Forelimb muscle (tissue), 1 donor: ENCODE measurements around the gene SPATA45. TPM values are rescaled to one million over a fixed set of nuclear protein-coding genes. Genes with fewer than 3 reads are reported as not detected.
"Not testable (repeated sequence)": the region's sequence is repeated elsewhere in the genome, so short reads cannot be mapped to it uniquely, and the experiment has no call there.

Experiments
- DNase-seq: peaks from one replicate; pipeline ENCODE4 v3.0.0-alpha.2; 2013; ENCODE audit warnings: low read depth
- polyA plus RNA-seq: library from polyadenylated mRNA; unstranded; fragments of 120-200 nt; gene quantifications from one replicate; pipeline ENCODE4 v1.2.1, GENCODE V29; 2013; ENCODE audit not compliant: insufficient read length

SPATA45 gene
- polyA plus RNA-seq: not detected

- no peak for DNase-seq
These were observed at the start of gene SPATA45 for GRCh38 chr1:212847549-212847948. TSS of gene SPATA45 (minus strand) at chr1:212847649. CDS start at chr1:212836149, 11,500 bp downstream.

- DNase-seq: no peak
These were observed 44.7 kb upstream of the SPATA45 start for GRCh38 chr1:212892108-212892507.

- no peak for DNase-seq
These were observed 37.1 kb upstream of the SPATA45 start for GRCh38 chr1:212884592-212884991.

GRCh38 chr1:212879947-212880690, 32.7 kb upstream of the SPATA45 start:
- DNase-seq: no peak

GRCh38 chr1:212878418-212878817, 31.0 kb upstream of the SPATA45 start:
- DNase-seq: no peak

- no peak for DNase-seq
These were observed 26.1 kb upstream of the SPATA45 start for GRCh38 chr1:212873518-212873917.

GRCh38 chr1:212871976-212872375, 24.5 kb upstream of the SPATA45 start:
- DNase-seq: no peak

GRCh38 chr1:212867192-212867591, 19.7 kb upstream of the SPATA45 start:
- no peak for DNase-seq

- DNase-seq: no peak
These were observed 16.8 kb upstream of the SPATA45 start for GRCh38 chr1:212864201-212864600.

GRCh38 chr1:212863345-212863744, 15.9 kb upstream of the SPATA45 start:
- DNase-seq: not testable (repeated sequence)

GRCh38 chr1:212862111-212862690, 14.8 kb upstream of the SPATA45 start:
- DNase-seq: no peak

- DNase-seq: no peak
These were observed 13.5 kb upstream of the SPATA45 start for GRCh38 chr1:212860713-212861581.

- DNase-seq: no peak
These were observed 11.2 kb upstream of the SPATA45 start for GRCh38 chr1:212858461-212859265.

- peak; percentile 89 for DNase-seq
These were observed 10.6 kb upstream of the SPATA45 start, which contains the start of gene FLVCR1 for GRCh38 chr1:212857992-212858460. TSS of gene FLVCR1 (plus strand) at chr1:212858275. CDS start at chr1:212858453, 178 bp downstream.

GRCh38 chr1:212856755-212857154, 9.3 kb upstream of the SPATA45 start:
- no peak for DNase-seq

- DNase-seq: no peak
These were observed 6.2 kb upstream of the SPATA45 start for GRCh38 chr1:212853658-212854057.

GRCh38 chr1:212852105-212852688, 4.7 kb upstream of the SPATA45 start:
- DNase-seq: no peak

- DNase-seq: not testable (repeated sequence)
These were observed 2.9 kb downstream of the SPATA45 start for GRCh38 chr1:212844521-212844920.

GRCh38 chr1:212838145-212838544, 9.3 kb downstream of the SPATA45 start:
- no peak for DNase-seq
